Skeletal muscle tissue (tissue), 4 donors: Measurements from ENCODE around the gene PPP1CA. TPM values are rescaled to one million over a fixed set of nuclear protein-coding genes. Genes with fewer than 3 reads are reported as not detected.

ENCODE experiments used
- H3K27ac ChIP-seq: one replicate; pipeline ENCODE4 v1.7.0; 2013; ENCODE audit warnings: mild to moderate bottlenecking, low read depth, low read length, inconsistent platforms
- H3K27me3 ChIP-seq, 3 donors: one replicate each; pipeline ENCODE4 v1.7.0; 2013; ENCODE audit warnings: low read length in 3 of 3; ENCODE audit not compliant: control insufficient read depth in 3 of 3, insufficient read depth in 3 of 3
- H3K36me3 ChIP-seq, 3 donors: one replicate each; pipeline ENCODE4 v1.7.0; 2013; ENCODE audit warnings: low read length in 3 of 3; ENCODE audit not compliant: control insufficient read depth in 3 of 3, insufficient read depth in 3 of 3
- H3K4me1 ChIP-seq, 3 donors: one replicate each; pipeline ENCODE4 v1.7.0; 2013; ENCODE audit warnings: low read length in 3 of 3, mild to moderate bottlenecking in 3 of 3; ENCODE audit not compliant: control insufficient read depth in 3 of 3, insufficient read depth in 3 of 3
- H3K4me3 ChIP-seq, 3 donors: one replicate each; pipeline ENCODE4 v1.7.0; 2013; ENCODE audit warnings: low read length in 3 of 3
- H3K9ac ChIP-seq, 3 donors: one replicate each; pipeline ENCODE4 v1.7.0; 2013; ENCODE audit warnings: low read length in 3 of 3, mild to moderate bottlenecking in 3 of 3, moderate library complexity in 2 of 3, low read depth in 1 of 3
- H3K9me3 ChIP-seq, 3 donors: one replicate each; pipeline ENCODE4 v1.7.0; 2013; ENCODE audit warnings: low read length in 3 of 3; ENCODE audit not compliant: control insufficient read depth in 3 of 3
- total RNA-seq: library from RNA; depleted of rRNA; stranded (reverse); fragments of >200 nt; gene quantifications from one replicate; pipeline ENCODE4 v1.2.3, GENCODE V29; 2014
- donor health status: Osteomylitis.

The PPP1CA gene
- total RNA-seq, 1 donor from 2014 or later = 163 TPM

DNA sequence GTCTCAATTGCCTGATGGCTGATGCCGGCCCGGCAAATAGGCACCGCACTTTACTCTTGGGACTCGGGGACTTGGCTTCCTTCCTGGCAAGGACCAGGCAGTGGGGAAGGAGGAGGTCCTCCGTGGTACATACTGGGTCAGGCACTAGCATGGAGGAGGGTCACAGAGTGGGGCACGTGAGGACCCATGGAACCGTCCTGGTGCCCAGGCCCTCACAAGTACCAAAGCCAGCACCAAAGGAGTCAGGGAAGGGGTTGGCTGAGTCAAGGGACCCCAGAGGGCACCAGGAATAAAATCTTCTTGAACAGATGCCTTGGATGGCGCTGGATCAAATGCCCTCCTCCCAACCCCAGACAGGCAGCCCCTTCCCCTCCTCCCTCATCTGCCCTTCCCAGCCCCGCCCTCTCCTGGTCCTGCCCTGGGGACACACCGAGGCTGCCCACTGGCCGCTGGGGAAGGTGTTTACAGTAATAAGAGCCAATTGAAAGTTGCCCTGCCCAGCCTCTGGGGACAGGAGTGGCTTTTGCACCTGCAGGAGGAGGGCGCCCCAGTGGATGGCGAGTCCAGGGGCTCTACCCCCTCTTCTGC, 8.2 kb upstream of the PPP1CA start:
- Histone ChIP-seq H3K9ac (peak overlapping the region in 1 of 3 donors; percentile 16), H3K9me3 (no peaks in the 10 kb centered on the region), H3K4me3 (no peak overlapping the region), H3K36me3 (no peaks in the 10 kb centered on the region), H3K27ac (no peak overlapping the region), H3K27me3 (peaks cover 40 to 63% (median 42%) of the 10 kb centered on the region in 3 donors), H3K4me1 (peaks cover 8 to 18% (median 14%) of the 10 kb centered on the region in 3 donors)

DNA sequence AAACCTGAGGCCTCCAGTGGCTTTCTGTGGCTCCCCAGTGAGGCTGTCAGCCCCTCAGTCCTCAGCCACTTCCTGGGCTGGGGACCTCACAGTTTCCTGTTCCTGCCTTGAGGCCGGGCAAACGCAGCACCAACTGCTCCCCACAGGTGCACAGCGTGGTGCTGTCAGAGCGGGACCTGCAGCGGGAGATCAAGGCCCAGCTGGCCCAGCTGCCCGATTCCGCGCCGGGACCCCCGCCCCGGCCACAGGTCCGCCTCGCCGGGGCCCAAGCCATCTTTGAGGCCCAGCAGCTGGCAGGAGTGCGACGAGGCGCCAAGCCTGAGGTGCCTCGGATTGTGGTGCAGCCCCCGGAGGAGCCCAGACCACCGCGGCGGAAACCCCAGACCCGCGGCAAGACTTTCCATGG, 7.6 kb upstream of the PPP1CA start:
- Histone ChIP-seq H3K9ac (no peak overlapping the region), H3K27me3 (peaks cover 39 to 63% (median 42%) of the 10 kb centered on the region in 3 donors), H3K4me3 (no peak overlapping the region), H3K36me3 (no peaks in the 10 kb centered on the region), H3K4me1 (peaks cover 6 to 17% (median 13%) of the 10 kb centered on the region in 3 donors), H3K9me3 (no peaks in the 10 kb centered on the region), H3K27ac (no peak overlapping the region)

DNA sequence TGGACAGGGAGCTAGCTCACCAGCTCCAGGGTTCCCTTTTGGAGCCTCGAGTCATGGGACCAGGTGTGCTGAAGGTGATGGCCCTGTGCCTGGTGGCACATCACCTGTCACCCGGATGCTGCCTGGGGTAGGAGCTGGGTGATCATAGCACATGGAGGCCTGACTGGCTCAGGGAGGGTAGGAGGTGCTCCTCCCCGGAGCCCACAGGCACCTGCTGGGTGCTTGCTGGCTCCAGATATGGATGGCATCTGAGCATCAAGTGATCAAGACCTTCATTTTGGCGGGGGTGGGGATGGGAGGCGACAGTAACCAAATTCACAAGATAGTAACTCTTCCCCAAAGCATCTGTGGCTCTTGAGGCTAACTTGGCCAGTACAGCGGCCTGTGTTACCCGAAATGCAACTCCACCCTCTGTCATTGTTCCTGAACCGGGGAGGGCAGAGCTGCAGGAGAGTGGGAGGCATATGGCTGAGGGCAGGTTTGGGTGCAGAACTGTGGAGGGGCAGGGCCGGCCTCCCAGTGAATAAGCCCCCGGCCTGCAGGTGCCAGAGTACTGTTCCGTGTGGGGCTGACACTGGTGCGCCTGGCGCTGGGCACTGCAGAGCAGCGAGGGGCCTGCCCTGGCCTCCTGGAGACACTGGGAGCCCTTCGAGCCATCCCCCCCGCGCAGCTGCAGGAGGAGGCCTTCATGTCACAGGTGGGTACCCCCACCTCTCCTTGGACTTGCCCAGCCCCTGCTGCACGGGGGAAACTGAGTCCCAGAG, 7.0 kb upstream of the PPP1CA start:
- Histone ChIP-seq H3K9ac (no peak overlapping the region), H3K27ac (no peak overlapping the region), H3K36me3 (no peaks in the 10 kb centered on the region), H3K9me3 (no peaks in the 10 kb centered on the region), H3K4me3 (no peak overlapping the region), H3K4me1 (peaks cover 6 to 17% (median 13%) of the 10 kb centered on the region in 3 donors), H3K27me3 (peaks cover 39 to 63% (median 42%) of the 10 kb centered on the region in 3 donors)

DNA sequence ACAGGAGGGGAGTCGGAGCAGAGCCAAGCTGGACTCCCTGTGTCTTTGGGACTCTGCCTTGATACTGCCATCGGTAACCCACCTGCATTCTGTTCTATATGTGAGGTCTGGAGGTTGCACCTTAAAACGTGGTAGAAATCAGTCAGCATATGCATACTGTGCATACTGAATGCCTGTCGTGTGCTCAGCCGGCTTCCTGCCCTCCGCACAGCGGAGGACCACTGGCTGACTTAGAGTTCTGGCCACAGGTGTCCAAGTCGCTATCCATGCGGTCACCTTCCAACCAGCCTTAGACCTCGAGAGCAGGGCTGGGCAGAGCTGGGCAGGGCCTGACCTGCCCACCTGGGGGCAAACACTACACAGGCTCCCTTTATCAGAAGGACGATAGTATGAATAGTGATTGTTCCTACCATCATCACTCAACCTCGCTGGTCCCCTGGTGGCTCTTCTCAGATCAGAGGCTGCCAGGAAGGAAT, 6.1 kb upstream of the PPP1CA start:
- peaks cover 6 to 17% (median 13%) of the 10 kb centered on the region in 3 donors for H3K4me1 ChIP-seq
- no peak overlapping the region for H3K27ac ChIP-seq
- H3K9ac ChIP-seq = no peak overlapping the region

DNA sequence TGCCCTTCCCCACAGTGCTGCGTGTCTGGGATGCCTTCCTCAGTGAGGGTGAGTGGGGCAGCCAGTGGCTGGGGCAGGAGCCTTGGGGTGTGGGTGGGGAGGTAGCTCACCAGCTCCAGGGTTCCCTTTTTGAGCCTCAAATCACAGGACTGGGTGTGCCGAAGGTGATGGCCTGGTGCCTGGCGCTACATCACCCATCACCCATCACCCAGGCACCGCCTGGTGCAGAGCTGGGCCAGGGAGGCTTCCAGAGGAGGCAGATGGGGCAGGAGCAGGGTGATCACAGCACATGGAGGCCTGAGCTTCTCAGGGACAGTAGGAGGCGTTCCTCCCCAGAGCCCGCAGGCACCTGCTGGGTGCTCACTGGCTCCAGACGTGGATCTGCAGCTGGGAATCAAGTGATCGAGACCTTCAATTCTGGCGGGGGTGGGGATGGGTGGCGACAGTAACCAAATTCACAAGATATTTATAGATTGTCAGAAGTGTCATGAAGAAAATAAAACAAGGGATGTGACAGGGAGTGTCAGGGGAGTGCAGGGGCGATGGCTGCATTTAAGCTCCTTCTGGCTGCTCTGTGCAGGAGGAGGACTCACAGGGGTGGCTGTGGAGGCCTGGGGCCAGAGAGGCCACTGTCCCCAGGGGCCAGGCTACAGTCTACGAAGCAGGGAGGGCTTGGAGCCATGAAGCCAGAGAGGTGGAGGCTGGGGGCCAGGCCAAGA, 5.5 kb upstream of the PPP1CA start:
- Histone ChIP-seq H3K4me3 (no peak overlapping the region), H3K27ac (no peak overlapping the region), H3K27me3 (peaks cover 32 to 56% (median 42%) of the 10 kb centered on the region in 3 donors), H3K36me3 (no peaks in the 10 kb centered on the region), H3K9me3 (no peaks in the 10 kb centered on the region), H3K4me1 (peaks cover 7 to 18% (median 14%) of the 10 kb centered on the region in 3 donors), H3K9ac (no peak overlapping the region)

More for the DNA sequence above, 6.1 kb upstream of the PPP1CA start:
- Histone ChIP-seq H3K4me3 (no peak overlapping the region), H3K9me3 (no peaks in the 10 kb centered on the region), H3K36me3 (no peaks in the 10 kb centered on the region), H3K27me3 (peaks cover 37 to 62% (median 42%) of the 10 kb centered on the region in 3 donors)

DNA sequence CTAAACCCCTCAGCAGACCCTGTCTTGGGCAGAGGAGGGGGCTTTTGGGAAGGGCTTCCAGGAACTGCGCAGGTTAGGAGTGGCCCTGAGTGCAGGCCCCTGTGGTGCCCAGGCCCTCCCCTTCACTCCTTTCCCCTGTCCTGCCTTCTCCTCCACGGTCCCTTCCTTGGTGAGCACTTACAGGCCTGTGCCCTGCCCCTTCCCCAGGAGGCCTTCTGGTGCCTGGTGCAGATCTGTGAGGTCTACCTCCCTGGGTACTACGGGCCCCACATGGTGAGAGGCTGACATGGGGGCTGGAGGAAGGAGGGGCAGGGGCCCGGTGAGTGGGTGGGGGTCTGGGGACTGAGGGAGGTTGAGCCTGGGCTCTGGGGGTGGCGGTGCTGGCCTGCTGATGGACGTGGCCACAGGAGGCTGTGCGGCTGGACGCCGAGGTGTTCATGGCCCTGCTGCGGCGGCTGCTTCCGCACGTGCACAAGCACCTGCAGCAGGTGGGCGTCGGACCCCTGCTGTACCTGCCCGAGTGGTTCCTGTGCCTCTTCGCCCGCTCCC, 4.8 kb upstream of the PPP1CA start:
- Histone ChIP-seq H3K4me1 (peaks cover 10 to 20% (median 17%) of the 10 kb centered on the region in 3 donors), H3K9ac (peak overlapping the region in 1 of 3 donors; percentile 40), H3K9me3 (no peaks in the 10 kb centered on the region), H3K27ac (no peak overlapping the region), H3K4me3 (no peak overlapping the region), H3K27me3 (peaks cover 25 to 50% (median 37%) of the 10 kb centered on the region in 3 donors), H3K36me3 (no peaks in the 10 kb centered on the region)

DNA sequence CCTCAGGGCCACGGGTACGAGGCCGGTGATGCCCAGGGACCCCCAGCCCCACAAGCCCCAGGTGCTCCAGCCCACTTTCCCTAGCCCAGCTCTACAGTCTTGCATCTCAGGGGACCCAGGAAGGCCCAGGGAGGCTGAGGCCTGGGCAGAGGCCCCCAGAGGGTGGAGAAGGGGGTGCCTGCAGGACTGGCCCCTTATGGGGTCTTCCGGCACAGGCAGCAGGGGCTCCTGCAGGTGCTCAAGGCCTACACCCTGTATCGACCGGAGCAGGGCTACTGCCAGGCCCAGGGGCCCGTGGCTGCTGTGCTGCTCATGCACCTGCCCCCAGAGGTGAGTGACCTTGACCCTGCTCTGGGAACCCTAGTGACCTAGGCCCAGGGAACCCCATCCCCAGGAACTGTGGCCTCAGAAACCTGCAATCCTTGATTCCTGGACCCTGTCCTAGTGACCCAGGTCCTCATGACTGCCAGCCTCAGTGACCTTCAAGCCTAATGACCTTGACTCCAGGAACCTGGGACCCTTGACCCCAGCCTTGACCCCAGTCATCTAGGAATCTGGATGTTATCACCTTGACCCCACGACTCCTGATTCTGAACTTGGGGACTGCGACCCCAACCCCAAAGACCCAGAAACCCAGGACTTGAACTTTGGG, 4.2 kb upstream of the PPP1CA start:
- H3K27me3 ChIP-seq = peaks cover 19 to 44% (median 34%) of the 10 kb centered on the region in 3 donors
- H3K9me3 ChIP-seq = no peaks in the 10 kb centered on the region
- no peaks in the 10 kb centered on the region for H3K36me3 ChIP-seq
- peak overlapping the region in 1 of 3 donors; percentile 40 for H3K9ac ChIP-seq
- H3K27ac ChIP-seq = no peak overlapping the region
- peaks cover 13 to 24% (median 19%) of the 10 kb centered on the region in 3 donors for H3K4me1 ChIP-seq
- H3K4me3 ChIP-seq = no peak overlapping the region

DNA sequence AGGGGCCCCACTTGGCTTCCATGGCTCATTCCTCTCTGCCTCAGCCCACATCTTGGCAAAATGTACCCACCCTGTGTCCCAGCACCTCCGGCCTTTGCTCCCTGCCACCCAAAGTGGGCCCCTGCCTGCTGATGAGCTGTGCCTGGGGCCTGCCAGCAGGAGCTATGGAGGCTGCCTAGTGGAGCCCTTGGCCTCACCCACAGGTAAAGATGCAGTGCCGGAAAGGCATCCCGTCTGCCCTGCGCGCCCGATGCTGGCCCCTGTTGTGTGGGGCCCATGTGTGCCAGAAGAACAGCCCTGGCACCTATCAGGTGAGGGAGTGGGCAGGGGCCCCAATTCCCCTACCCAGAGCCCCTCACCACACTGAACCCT, 3.5 kb upstream of the PPP1CA start:
- Histone ChIP-seq H3K27ac (no peak overlapping the region), H3K9ac (no peak overlapping the region), H3K9me3 (no peaks in the 10 kb centered on the region), H3K27me3 (peaks cover 13 to 38% (median 27%) of the 10 kb centered on the region in 3 donors), H3K4me1 (peaks cover 19 to 25% (median 25%) of the 10 kb centered on the region in 3 donors), H3K36me3 (peaks cover 0 to 4% (median 3%) of the 10 kb centered on the region in 3 donors), H3K4me3 (no peak overlapping the region)

DNA sequence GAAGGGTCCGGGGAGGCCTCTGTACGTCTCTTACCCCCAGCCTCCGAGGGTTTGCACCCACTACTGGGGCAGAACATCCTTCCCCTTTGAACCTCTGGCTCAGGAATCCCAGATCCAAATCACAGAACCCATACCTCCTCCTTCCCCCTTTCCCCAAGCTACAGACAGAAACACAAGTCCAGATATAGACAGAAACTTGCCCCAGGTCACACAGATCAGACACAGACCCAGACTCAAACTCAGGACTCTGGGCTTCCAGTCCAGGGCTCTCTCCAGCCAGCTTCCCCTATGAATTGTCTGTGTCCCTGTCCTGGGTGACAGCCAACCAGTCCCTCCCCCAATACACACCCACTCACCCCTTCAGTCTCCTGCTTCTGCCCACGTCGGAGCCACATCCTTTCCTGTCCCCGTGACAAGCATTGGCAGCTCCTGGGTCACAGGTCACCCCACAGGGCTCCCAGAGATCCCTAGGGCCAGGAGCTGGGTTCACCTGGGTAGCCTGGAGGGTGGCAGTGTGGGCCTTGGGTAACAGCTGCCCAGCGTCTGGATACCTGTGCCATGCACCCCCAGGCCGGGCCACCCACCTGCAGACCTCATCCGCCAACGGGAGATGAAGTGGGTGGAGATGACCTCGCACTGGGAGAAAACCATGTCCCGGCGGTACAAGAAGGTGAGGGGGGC, 3.0 kb upstream of the PPP1CA start:
- Histone ChIP-seq H3K36me3 (peaks cover 0 to 6% (median 4%) of the 10 kb centered on the region in 3 donors), H3K4me1 (peaks cover 22 to 25% (median 23%) of the 10 kb centered on the region in 3 donors), H3K4me3 (no peak overlapping the region), H3K27me3 (peaks cover 9 to 33% (median 22%) of the 10 kb centered on the region in 3 donors), H3K27ac (no peak overlapping the region), H3K9ac (no peak overlapping the region), H3K9me3 (no peaks in the 10 kb centered on the region)
